RCC 7860 (cell line): Measurements from ENCODE around the gene GSS.
A peak's percentile ranks its signal among the peaks of the same experiment; 100 is the strongest.
"Not testable (repeated sequence)": the region's sequence is repeated elsewhere in the genome, so short reads cannot be mapped to it uniquely, and the experiment has no call there.

Experiments
- DNase-seq: peaks from one replicate; pipeline ENCODE4 v3.0.0-alpha.2; 2015; ENCODE audit warnings: low spot score
- FAIRE-seq: peaks from 2 replicates; lab custom pipeline; 2012; peaks lifted over from hg19 to GRCh38; lab: Jason Lieb, UNC

Gene GSS

GRCh38 chr20:34915749-34916455, 39.7 kb downstream of the GSS start:
- FAIRE-seq (no peak), DNase-seq (no peak)

GRCh38 chr20:34915131-34915530, 40.5 kb downstream of the GSS start:
- FAIRE-seq (no peak), DNase-seq (no peak)

GRCh38 chr20:34907616-34908469, 47.8 kb downstream of the GSS start:
- FAIRE-seq (peak; percentile 95), DNase-seq (peak; percentile 92)

- FAIRE-seq (no peak), DNase-seq (no peak)
Observed at GRCh38 chr20:34904202-34904621, 51.4 kb downstream of the GSS start.

GRCh38 chr20:34898731-34899130, 56.9 kb downstream of the GSS start:
- DNase-seq, FAIRE-seq: not testable (repeated sequence)

GRCh38 chr20:34898129-34898528, 57.5 kb downstream of the GSS start:
- FAIRE-seq, DNase-seq: not testable (repeated sequence)

- DNase-seq (no peak), FAIRE-seq (no peak)
Observed at GRCh38 chr20:34896086-34896621, 59.5 kb downstream of the GSS start.

- DNase-seq, result no peak
- no peak for FAIRE-seq
Observed at GRCh38 chr20:34895465-34895864, 60.1 kb downstream of the GSS start.

- FAIRE-seq (no peak), DNase-seq (no peak)
Observed at GRCh38 chr20:34894723-34895122, 60.9 kb downstream of the GSS start.

GRCh38 chr20:34892671-34893070, 62.9 kb downstream of the GSS start:
- DNase-seq (no peak), FAIRE-seq (no peak)

- FAIRE-seq, result no peak
Observed at GRCh38 chr20:34891166-34892062, 64.2 kb downstream of the GSS start.

GRCh38 chr20:34888468-34888867, 67.1 kb downstream of the GSS start:
- FAIRE-seq (no peak), DNase-seq (no peak)

More at GRCh38 chr20:34891166-34892062, 64.2 kb downstream of the GSS start:
- peak; percentile 16 for DNase-seq

- DNase-seq, result no peak
- FAIRE-seq, result no peak
Observed at GRCh38 chr20:34887023-34887422, 68.6 kb downstream of the GSS start.

GRCh38 chr20:34886122-34886521, 69.5 kb downstream of the GSS start:
- no peak for FAIRE-seq
- DNase-seq, result no peak

- FAIRE-seq, result no peak
Observed at GRCh38 chr20:34884260-34884659, 71.3 kb downstream of the GSS start.

GRCh38 chr20:34883809-34884208, 71.8 kb downstream of the GSS start:
- DNase-seq (no peak), FAIRE-seq (no peak)

More at GRCh38 chr20:34884260-34884659, 71.3 kb downstream of the GSS start:
- no peak for DNase-seq

- DNase-seq (no peak), FAIRE-seq (no peak)
Observed at GRCh38 chr20:34883087-34883688, 72.4 kb downstream of the GSS start.

GRCh38 chr20:34881689-34882088, 73.9 kb downstream of the GSS start:
- FAIRE-seq, result no peak

GRCh38 chr20:34880971-34881370, 74.6 kb downstream of the GSS start:
- not testable (repeated sequence) for FAIRE-seq, DNase-seq

More at GRCh38 chr20:34881689-34882088, 73.9 kb downstream of the GSS start:
- no peak for DNase-seq

GRCh38 chr20:34880215-34880850, 75.3 kb downstream of the GSS start:
- DNase-seq (no peak), FAIRE-seq (no peak)
